ENCODE data around the gene MAGOHB. TPM values are rescaled to one million over a fixed set of nuclear protein-coding genes. Genes with fewer than 3 reads are reported as not detected.
"Not testable (repeated sequence)": the region's sequence is repeated elsewhere in the genome, so short reads cannot be mapped to it uniquely, and the experiment has no call there.

MAGOHB gene
- polyA plus RNA-seq, 1 experiment = 42.9 TPM

DNA sequence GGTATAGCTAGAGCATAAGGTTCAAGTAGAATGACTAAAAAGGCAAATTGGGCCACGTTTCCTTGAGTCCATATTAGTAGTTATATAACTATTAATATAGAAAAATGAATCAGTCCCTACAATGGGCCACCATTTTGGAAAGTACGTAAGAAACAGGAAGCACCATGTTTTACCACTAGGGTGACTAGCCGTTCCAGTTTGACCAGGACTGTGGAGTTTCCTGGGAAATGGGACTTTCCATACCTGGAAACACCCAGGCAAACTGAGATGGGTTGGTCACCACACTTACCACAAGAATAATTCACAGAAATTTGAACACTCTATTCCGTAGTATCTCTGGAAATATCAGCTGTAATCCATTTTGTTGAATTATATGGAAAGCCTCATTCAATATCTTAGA lies 2.1 kb upstream of the MAGOHB start:
- ChIA-PET CTCF (no interaction called here), POLR2A (no interaction called here)
- Histone ChIP-seq H3K9me3 (ENCODE audit: control insufficient read depth, insufficient read depth, low read length) (no peaks in the 10 kb centered on the region), H3K4me3 (ENCODE audit: low read depth, low read length) (no peak overlapping the region), H3K27me3 (ENCODE audit: control insufficient read depth, insufficient read depth, low read length) (no peaks in the 10 kb centered on the region), H3K27ac (ENCODE audit: low read depth, low read length) (no peak overlapping the region)
- TF ChIP-seq, protein P1, sequence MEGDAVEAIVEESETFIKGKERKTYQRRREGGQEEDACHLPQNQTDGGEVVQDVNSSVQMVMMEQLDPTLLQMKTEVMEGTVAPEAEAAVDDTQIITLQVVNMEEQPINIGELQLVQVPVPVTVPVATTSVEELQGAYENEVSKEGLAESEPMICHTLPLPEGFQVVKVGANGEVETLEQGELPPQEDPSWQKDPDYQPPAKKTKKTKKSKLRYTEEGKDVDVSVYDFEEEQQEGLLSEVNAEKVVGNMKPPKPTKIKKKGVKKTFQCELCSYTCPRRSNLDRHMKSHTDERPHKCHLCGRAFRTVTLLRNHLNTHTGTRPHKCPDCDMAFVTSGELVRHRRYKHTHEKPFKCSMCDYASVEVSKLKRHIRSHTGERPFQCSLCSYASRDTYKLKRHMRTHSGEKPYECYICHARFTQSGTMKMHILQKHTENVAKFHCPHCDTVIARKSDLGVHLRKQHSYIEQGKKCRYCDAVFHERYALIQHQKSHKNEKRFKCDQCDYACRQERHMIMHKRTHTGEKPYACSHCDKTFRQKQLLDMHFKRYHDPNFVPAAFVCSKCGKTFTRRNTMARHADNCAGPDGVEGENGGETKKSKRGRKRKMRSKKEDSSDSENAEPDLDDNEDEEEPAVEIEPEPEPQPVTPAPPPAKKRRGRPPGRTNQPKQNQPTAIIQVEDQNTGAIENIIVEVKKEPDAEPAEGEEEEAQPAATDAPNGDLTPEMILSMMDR (IDR thresholded peaks at IDR 0.05; ENCODE audit: low read depth, low read length) = no peak
- DNase-seq (ENCODE audit: low read depth, low spot score) = no peak

DNA sequence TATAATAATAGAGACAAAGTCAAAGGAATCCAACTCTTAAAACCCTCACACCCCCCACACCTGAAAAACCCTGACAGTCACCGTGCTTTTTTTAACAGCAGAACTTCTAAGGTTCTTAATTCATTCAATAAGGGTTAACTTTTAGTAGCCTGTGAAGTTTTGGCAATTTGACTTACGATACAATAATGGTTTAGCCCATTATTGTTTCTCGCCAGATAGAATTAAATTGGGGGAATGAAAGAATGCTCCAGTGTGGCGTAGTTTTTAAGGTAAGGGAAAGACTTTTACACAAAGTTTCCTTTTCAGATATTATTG lies 604 bp upstream of the MAGOHB start:
- Histone ChIP-seq H3K9me3 (ENCODE audit: control insufficient read depth, insufficient read depth, low read length) (no peaks in the 10 kb centered on the region), H3K4me3 (ENCODE audit: low read depth, low read length) (peak overlapping the region; percentile 95), H3K27me3 (ENCODE audit: control insufficient read depth, insufficient read depth, low read length) (no peaks in the 10 kb centered on the region), H3K27ac (ENCODE audit: low read depth, low read length) (peak overlapping the region; percentile 84)
- DNase-seq (ENCODE audit: low read depth, low spot score) = no peak
- TF ChIP-seq, protein P1 (IDR thresholded peaks at IDR 0.05; ENCODE audit: low read depth, low read length) = no peak
- ChIA-PET CTCF (interaction anchor here (1.4 to 3.6 kb wide), 2 partner anchors 136 to 247 kb away, joined by 3 to 24 read pairs; no protein-coding TSS in a partner anchor), POLR2A (interaction anchor here (0.7 kb wide), 1 partner anchor 11 kb away, joined by 7 read pairs; no protein-coding TSS in a partner anchor)

DNA sequence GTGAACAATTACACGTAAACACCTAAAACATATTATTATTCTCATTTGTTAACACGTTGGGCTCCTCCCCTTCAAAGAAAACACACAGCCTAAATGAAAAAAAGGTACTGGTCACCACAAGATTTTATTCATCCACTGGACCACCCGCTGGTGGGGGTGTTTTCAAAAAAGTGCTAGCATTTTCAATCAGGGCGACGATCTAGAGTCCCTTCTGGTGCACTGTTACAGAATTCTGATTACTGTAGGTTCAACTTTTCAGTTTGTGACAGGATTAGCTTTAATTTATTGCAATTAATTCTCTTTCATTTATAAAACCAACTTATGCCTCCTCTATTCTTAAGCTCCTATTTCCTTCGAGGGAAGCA lies 443 bp downstream of the MAGOHB start:
- Histone ChIP-seq H3K4me3 (ENCODE audit: low read depth, low read length) (peak overlapping the region; percentile 95), H3K27me3 (ENCODE audit: control insufficient read depth, insufficient read depth, low read length) (no peaks in the 10 kb centered on the region), H3K9me3 (ENCODE audit: control insufficient read depth, insufficient read depth, low read length) (no peaks in the 10 kb centered on the region), H3K27ac (ENCODE audit: low read depth, low read length) (peak overlapping the region; percentile 84)
- POLR2A ChIA-PET = no interaction called here
- CTCF ChIA-PET = interaction anchor here (3.6 kb wide), 1 partner anchor 137 kb away, joined by 24 read pairs; no protein-coding TSS in a partner anchor
- TF ChIP-seq, protein P1 (IDR thresholded peaks at IDR 0.05; ENCODE audit: low read depth, low read length) = no peak
- no peak for DNase-seq (ENCODE audit: low read depth, low spot score)

DNA sequence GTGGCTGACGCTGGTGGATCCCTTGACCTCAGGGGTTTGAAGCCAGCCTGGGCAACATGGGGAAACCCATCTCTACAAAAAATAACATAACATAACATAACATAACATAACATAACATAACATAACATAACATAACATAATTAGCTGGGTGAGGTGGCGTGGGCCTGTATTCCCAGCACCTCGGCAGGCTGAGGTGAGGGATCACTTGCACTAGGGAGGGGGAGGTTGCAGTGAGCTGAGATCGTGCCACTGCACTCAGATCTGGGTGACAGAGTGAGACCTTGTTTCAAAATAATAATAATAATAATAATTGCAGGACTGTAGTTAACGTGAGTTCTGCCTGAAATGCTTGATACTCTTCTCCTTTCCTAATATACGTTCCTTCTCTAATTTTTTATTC lies 1.3 kb downstream of the MAGOHB start:
- no peak for DNase-seq (ENCODE audit: low read depth, low spot score)
- no peaks in the 10 kb centered on the region for H3K27me3 ChIP-seq (ENCODE audit: control insufficient read depth, insufficient read depth, low read length)
- no peaks in the 10 kb centered on the region for H3K9me3 ChIP-seq (ENCODE audit: control insufficient read depth, insufficient read depth, low read length)
- ChIA-PET POLR2A (no interaction called here), CTCF (interaction anchor here (3.6 kb wide), 1 partner anchor 138 kb away, joined by 24 read pairs; no protein-coding TSS in a partner anchor)
- no peak overlapping the region for H3K27ac ChIP-seq (ENCODE audit: low read depth, low read length)
- H3K4me3 ChIP-seq (ENCODE audit: low read depth, low read length) = peak overlapping the region; percentile 95
- TF ChIP-seq, protein P1 (IDR thresholded peaks at IDR 0.05; ENCODE audit: low read depth, low read length) = no peak

DNA sequence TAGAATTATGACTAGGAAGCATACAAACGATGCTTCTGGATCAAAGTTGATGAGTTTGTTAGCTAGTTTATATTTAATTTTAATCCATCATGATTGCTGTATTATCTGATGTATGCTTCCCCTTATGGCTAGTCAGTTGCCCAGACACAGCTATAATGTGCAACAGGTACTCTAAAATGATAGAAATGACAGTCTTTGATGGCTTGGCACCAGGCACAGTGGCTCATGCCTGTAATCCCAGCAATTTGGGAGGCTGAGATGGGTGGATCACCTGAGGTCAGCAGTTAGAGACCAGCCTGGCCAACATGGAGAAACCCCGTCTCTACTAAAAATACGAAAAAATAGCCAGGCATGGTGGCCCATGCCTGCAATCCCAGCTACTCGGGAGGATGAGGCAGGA lies 2.2 kb downstream of the MAGOHB start:
- H3K4me3 ChIP-seq (ENCODE audit: low read depth, low read length); POLR2A ChIA-PET; H3K27me3 ChIP-seq (ENCODE audit: control insufficient read depth, insufficient read depth, low read length); DNase-seq (ENCODE audit: low read depth, low spot score); H3K9me3 ChIP-seq (ENCODE audit: control insufficient read depth, insufficient read depth, low read length); H3K27ac ChIP-seq (ENCODE audit: low read depth, low read length): not testable (repeated sequence)
- CTCF ChIA-PET = interaction anchor here (1.2 to 3.6 kb wide), 2 partner anchors 139 kb away, joined by 5 to 24 read pairs; no protein-coding TSS in a partner anchor

DNA sequence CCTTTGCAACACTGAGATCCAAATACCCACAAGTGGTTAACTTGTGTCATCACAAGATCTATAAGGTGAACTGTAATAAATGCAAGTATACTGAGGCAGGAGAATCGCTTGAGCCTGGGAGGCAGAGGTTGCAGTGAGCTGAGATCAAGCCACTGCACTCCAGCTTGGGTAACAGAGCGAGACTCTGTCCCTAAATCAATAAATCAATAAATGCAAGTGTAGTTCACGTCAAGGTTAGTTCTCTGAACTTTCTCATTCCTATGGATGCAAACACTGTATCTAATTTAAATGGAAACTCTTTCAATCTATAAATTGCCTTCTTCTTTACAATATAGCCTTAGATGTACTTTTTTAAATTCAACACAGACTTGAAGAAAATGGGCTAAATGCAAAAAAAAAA lies 3.2 kb downstream of the MAGOHB start:
- Histone ChIP-seq H3K27ac (ENCODE audit: low read depth, low read length) (no peak overlapping the region), H3K9me3 (ENCODE audit: control insufficient read depth, insufficient read depth, low read length) (no peaks in the 10 kb centered on the region), H3K27me3 (ENCODE audit: control insufficient read depth, insufficient read depth, low read length) (no peaks in the 10 kb centered on the region), H3K4me3 (ENCODE audit: low read depth, low read length) (no peak overlapping the region)
- CTCF ChIA-PET = interaction anchor here (0.6 to 1.2 kb wide), 3 partner anchors 140 to 350 kb away, joined by 5 to 10 read pairs (median 5); no protein-coding TSS in a partner anchor
- POLR2A ChIA-PET = no interaction called here
- TF ChIP-seq, protein P1 (IDR thresholded peaks at IDR 0.05; ENCODE audit: low read depth, low read length) = no peak
- DNase-seq (ENCODE audit: low read depth, low spot score) = no peak

Measured in AG04450 (cell line).